Activated CD8-positive, alpha-beta memory T cell treated with anti-CD3 and anti-CD28 coated beads for 24 hours (primary cell): ENCODE results near the gene CCL19.
A peak's percentile ranks its signal among the peaks of the same experiment; 100 is the strongest.
"Not testable (repeated sequence)": the region's sequence is repeated elsewhere in the genome, so short reads cannot be mapped to it uniquely, and the experiment has no call there.

Source experiments
- DNase-seq: peaks from one replicate; pipeline ENCODE4 v3.0.0-alpha.2; 2020

Gene CCL19

DNA sequence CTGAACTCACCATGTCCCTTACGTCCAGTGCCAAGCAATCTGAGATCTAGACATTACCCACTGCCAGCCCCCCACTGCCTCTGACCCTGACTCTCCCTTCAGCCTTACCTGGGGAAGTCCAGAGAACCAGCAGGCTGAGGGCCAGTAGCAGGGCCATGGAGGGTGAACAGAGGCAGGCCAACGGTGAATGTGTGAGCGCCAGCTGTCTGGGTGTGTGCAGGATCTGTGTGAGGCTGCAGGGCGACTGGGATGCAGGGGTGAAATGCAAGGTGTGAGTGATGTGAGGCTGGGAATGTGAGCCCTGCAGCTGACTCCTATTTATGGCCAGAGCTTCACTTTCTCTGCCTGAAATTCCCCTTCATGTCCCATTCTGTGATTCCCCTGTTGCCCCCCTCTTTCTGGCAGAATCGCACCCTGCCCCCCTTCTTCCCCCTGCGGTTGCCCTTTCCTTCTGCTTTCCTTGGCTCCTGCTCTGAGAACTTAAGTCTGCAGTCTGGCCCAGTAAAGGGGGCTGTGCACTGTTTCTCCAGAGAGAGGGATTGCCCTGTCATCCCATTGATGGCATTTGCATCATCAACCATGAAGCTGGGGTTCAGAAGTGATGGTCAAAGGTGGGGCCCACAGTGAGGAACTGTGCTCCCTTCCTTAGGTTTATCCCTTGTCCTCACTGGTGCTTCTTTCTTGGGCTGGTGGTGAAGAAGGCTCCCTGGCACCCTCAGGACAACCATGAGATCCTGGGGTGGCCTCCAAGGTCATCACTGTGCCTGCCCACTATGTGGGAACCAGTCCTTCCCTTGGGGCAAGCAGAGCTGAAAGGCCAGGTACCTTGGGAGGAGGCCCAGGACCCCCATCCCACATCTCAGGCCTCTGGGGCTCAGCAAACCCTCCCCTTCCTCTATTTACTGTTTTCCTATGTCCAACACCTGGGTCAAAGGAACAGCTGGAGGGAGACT, at the start of gene CCL19:
CCL19 (minus strand) TSS at position 294 of the 953 bp plus-strand sequence; CDS start at position 157, 137 bp downstream.
- no peak for DNase-seq

DNA sequence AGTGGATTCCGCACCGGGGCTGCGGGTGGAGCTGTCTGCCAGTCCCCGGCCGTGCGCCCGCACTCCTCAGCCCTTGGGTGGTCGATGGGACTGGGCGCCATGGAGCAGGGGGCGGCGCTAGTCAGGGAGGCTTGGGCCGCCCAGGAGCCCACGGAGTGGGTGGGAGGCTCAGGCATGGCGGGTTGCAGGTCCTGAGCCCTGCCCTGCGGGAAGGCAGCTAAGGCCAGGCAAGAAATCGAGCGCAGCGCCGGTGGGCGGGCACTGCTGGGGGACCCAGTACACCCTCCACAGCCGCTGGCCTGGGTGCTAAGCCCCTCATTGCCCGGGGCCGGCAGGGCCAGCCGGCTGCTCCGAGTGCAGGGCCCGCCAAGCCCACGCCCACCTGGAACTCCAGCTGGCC, 49.1 kb upstream of the CCL19 start:
- not testable (repeated sequence) for DNase-seq

DNA sequence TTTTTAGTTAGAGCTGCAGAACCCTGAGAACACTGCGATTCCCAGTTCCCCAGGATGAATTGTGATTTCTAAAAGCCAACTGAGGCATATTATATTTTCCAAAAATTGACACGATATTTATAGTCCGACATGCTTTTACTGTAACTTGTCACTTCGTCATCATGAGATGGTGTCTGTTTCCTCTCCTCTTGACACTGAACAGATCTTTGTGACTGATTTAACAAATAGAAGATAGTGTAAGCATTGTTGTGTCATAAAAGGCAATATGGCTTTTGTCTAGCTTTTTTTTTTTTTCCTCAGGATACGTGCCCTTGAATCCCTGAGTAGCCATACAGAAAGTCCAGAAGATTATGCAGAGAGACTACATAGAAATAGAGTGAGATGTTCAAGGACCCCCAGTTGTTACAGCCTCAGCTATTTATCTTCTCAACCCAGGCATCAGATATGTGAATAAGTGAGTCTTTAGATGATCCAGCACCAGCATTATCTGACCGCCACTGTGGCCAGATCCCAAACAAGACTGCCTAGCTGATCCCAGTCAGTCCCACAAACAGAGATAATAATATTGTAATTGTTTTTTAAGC, 46.7 kb upstream of the CCL19 start:
- no peak for DNase-seq

DNA sequence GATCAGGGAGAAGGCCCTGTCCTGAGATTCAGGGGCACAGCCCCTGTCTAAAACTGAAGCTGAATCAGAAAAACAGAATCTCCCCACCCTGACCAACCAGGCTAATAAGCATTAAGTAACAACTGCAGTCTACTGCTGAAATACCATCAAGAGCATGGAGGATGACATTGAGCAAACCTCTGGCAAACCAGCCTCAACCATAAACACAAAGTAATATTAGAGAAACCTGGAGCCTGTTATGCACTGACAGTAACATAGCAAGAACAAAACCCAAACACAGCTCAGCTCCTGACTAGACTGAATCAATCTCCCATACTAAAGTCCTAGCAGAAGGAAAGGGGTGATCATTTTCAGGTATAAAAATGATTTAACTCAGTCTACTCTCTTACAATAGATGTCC, 43.6 kb upstream of the CCL19 start:
- DNase-seq: no peak

DNA sequence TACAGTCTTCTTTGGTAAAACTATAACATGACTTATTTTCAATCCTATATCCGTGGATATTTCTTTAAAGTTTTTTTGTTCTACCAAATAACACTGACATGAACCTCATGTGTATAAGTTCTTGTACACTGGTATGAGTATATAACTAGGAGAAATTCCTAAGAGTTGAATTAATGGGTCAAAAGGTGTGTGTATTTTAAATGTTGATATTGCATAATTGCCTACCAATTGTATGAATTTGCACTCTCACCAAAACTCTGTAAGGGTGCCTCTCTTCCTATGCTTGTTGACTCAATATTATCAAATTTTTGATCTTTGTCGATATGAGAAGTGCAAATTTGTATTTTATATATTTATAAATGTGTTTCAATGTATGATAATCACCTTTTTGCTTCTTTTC, 41.8 kb upstream of the CCL19 start:
- no peak for DNase-seq

DNA sequence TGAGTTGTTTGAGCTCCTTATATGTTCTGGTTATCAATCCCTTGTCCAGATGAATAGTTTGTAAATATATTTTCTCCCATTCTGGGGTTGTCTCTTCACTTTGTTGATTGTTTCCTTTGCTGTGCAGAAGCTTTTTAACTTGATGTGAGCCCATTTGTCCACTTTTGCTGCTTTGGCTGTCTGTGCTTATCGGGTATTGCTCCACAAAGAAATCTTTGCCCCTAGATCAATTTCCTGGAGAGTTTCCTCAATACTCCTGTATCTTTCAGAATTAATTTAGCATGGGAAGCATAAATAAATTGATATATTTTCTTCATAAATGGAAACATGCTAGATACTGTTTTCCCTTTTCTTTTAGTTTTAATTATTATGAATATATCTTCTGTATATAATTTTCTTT, 41.4 kb upstream of the CCL19 start:
- DNase-seq: no peak

DNA sequence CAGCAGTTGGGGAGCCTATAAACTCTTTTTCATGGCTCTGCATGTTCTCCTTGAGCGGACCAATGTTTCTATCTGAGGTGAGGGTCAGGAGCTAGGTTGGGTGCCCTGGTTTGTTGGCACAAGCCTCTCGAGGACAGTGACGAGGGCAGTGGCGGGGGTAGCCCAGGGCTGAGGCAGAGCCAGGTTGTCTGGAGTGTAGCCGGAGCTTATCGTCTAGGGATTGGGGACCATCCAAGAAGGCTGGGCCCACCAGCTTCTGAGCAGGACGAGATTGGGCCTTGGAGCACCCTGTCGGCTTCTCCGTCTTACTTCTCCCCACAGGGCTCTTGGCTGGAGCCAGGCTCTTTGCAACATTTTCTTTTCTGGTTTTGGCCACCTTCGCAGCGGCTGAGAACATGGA, 32.1 kb upstream of the CCL19 start:
- DNase-seq: no peak

DNA sequence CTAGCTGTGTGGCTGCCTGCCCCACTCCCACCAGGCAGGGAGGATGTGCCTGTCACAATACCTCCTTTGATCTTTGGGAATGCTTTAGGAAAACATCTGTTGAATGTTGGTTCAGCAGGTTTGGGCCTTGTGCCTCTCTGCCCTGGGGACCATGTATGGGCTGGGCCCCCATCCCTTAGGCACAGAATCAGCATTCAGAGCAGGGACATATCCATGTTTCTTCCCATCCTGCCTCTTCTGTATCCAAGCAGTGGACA, 28.6 kb upstream of the CCL19 start:
- not testable (repeated sequence) for DNase-seq

DNA sequence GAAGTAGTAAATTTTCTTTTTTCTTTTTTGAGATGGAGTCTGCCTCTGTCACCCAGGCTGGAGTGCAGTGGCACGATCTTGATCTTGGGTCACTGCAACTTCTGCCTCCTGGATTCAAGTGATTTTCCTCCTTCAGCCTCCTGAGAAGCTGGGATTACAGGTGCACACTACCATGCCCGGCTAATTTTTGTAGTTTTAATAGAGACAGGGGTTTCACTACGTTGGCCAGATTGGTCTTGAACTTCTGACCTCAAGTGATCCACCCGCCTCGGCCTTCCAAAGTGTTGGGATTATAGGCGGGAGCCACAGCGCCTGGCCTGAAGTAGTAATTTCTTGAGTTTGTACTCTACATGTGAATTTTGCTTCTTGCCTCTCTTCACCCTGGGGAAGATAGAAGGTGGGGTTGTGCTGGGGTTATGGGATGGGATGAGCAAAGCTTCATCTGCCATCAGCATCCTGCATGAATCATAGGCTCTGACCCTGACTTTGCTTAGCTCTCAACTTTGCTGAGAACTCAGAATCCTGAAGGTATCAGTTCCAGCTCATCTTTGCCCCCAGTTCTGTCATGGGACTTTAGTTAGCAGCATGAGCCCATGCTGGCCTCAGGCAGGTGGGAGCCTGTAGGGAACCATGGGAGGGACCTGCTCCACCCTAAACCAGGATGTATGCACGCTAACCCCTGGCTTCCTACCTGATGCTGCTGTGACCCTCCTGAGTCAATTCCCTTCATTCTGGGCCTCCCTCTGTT, 28.1 kb upstream of the CCL19 start:
- DNase-seq: no peak

DNA sequence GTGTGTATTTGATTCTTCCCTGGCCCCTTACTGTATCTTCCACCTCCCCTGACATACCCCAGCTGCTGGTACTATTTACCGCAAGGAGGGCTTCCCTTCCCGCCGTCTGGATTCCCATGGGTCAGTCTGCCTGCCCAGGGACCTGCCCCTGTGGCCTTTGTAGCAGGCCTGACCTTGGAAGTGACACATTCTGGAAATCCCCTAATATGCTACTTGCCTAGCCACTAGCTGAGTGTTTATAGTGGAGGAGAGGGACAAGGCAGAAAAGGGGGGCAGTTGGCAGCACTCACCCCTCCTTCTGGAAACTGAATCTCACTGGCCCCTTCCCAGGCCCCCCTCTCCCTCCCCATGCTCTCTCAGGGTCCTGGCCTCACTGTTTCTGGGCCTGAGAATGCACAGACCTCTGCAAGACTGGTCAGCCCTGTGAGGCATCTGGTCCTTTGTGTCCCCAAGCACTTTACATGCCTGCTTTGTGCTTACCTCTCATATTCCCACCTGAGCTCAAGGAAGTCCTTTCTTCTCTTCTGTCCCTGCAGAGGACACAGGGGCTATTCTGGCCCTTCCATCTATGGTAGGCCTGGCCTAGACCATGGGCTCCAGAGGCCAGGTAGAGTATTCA, 27.0 kb upstream of the CCL19 start:
- DNase-seq: no peak

DNA sequence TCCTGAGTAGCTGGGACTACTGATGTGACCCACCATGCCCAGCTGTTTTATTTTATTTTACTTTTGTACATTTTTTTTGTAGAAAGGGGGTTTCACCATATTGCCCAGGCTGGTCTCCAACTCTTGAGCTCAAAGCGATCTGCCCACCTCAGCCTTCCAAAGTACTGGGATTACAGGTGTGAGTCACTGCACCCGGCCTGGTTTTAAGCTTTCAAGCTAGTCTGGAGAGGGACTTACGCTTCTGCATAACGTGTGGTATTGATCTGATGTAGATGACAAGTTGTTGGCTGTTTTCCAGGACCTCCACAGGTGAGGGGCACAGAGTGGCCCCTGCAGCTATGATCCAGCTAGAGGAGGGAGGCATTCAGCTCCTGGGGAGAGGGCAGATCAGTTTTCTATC, 25.6 kb upstream of the CCL19 start:
- no peak for DNase-seq

DNA sequence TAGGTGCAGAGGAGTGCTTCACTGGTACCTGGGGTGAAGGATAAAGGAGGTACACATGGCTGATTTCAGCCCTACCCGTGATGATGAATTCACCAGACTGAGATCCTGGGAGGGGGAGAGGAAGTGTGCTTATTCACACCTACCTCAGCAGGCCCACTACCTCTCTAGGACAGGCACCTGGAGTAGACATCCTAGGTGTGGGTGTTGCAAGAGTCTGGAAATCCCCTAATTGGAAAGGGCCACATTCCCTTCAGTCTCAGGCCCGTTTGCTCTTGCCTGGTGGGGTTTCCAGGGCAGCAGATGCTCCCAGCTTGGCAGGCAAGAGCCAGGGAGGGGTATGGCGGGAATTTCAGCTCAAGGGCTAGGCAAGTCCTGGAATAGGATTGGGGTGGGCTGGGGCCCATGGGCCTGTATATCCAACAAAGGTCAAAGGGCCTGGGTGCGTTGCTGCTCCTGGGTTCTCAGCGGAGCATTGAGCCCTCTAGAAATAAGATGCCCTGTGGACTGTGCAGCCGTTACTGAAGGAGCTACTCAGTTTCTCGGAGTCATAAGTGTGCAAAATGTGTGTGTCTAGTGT, 24.7 kb upstream of the CCL19 start:
- no peak for DNase-seq

DNA sequence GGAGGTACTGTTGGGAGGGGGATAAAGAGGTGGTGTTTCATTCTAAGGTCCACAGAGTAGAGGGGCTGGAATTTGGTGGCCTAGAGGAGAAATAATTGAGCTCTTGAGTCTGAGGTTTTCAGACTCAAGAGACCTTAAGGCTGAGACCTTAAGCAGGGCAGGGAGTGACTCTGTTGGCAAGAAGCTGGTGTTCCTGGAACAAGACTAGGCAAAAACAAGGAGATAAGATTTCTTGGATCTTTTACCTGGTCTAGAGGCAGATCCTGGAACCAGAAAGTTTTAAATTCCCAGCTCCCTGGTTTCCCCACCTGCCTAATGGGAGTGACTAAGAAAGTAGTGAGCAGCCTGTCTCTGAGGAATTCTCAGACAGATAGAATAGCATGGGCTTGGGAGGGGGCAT, 22.9 kb upstream of the CCL19 start:
- DNase-seq: no peak

DNA sequence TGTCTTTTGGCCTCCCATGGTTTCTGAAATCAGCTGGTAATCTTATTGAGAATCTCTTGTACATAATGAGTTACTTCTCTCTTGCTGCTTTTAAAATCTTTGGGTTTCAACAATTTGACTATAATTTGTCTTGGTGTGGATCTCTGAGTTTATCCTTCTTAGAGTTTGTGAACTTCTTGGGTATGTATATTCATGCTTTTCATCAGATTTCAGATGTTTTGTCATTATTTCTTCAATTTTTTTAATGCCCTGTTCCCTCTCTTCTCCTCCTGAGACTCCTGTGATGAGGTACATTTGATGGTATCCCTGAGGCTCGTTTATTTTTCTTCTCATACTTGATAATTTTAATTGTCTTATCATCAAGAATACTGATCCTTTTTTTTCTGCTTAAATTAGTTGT, 21.1 kb upstream of the CCL19 start:
- no peak for DNase-seq

DNA sequence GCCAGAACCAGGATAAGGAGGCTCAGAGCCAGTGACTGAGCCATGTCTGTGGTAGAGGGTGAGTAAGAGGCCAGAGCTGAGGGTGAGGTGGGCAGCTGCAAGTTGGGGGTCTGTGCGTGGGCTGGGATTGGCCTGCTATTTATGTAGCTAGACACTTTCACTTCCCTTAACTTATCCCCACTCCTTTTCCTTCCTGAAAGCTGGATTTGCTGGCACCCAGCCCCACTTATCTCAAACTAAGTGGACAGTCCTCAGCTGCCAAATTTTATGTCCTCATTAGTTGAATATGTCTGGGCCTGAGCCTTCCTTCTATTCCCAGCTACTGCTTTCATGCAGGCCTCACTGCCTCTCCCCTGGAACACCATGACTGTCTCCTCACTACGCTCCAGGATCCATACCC, 18.9 kb upstream of the CCL19 start, which contains the start of gene CCL21:
CCL21 (minus strand) TSS at position 114 of the 400 bp plus-strand sequence; CDS start at position 44, 70 bp downstream.
- no peak for DNase-seq

DNA sequence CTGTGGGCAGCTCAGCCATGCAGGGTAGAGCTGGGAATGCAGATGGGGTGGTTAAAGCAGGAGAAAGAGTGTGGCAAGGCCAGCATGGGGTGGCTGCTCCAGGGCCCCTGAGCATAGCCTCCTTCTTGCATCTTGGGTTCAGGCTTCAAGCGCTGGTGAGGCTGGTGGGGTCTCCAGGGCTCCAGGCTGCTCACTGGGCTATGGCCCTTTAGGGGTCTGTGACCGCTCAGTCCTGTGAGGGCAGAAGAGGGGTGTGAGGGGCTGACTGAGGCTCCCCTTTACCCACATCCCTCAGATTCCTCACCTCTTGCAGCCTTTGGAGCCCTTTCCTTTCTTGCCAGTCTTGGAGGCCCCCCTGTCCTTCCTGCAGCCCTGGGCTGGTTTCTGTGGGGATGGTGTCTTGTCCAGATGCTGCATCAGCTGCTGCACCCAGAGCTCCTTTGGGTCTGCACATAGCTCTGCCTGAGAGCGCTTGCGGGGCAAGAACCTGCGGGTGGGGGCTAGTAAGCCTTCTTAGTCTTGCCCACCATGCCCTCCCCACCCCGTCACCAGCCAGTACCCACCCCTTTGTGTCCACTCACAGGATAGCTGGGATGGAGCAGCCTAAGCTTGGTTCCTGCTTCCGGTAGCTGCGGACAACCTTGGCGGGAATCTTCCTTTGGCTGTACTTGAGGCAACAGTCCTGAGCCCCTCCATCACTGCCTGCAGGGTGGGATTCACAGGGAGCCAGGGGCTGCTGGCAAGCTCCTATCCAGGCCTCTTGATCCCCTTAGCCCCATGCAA, 18.3 kb upstream of the CCL19 start:
- DNase-seq: no peak

DNA sequence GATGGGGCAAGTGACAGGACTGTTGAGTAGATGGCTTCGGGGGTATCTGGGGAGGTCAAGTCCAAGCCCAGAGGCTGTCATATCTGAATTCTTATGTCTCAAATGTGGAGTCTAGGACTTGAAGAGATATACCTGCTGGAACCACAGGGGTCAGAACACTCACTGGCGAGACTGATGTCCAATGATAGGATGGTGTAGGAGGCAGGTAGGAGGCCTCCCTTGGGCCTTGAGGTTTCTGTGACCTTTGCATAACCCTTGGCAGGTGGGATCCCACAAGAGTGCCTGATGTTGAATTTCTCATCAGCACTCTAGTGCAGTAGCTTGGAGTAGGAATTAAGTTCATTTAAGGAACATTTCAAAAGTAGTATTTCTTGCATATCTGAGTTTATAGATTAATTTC, 16.1 kb upstream of the CCL19 start:
- DNase-seq: no peak

DNA sequence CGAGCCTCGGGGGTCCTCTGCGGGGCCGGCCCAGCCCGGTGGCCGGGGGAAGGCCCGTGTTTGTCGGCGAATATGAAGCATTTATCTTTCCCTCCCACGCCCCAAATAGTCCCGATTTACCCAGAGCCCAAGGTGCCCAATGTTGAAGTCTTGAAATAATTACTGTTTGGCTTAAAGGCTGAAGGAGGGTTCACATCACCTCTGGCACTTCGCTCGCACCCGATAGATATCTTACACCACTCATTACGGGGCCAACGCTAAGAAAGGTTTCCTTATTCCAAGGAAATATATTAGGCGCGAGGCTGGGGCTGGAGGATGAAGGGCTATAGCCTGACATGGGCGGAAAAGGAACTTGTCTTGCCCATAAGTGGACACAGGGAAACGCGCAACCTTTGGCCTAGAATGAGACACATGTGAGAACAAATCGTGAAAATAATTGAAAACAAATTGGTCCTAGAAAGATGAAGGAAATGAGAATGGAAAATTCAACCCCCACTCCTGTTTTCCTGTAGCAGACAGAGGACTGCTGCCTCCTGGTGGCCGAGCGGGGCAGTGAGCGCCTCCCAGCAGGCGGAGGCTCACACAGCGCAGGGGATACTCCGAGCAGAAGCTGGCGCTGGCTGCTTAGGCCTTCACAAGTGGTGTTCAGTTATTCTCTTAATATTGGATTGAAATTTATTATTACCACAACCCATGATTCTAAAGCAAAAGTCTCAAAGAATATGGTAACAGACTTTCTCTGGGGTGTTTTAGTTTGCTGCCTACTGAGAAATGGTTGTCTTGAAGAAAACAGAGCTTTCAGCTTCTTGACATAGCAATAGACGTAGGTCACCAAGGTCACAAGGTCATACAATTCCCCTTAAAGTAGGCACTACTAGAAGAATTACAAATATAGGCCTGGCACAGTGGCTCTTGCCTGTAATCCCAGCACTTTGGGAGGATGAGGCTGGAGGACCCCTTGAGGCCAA, 11.0 kb upstream of the CCL19 start:
- DNase-seq: peak; percentile 93

DNA sequence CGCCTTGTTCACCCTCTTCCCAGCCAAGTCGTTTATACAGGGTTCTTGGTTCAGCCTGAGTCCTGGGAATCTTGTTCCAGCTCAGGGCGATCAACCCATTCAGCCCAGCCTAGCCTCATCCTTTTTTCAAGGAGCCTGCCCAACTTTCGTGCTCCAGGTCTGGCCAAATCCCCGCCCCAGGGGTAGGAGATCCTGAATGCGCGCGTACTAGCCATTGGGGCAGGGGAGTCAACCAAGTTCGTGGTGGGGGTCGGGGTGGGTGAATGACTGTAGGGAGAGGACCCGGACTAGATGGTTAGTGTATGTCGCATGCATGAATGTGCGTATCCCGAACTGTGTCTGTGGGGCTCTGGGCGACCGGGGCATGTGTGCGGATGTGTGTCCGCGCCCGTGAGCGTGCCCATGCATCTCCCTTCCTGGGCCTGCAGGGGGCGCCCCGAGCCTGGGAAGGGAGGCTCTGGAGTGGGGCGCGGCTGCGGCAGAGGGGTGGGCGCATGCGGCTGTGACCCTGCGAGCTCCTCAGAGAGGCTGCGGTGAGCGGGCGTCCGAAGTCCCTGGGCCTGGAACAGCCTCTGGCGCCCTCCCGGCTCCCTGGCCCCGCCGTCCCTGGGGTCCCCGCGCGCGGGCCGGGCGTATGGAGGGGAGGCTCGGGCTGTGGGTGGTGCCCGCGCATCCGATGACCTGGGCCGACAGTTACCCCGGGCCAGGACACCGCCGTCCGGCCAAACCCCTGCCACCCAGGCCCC, 10.1 kb upstream of the CCL19 start:
- peak; percentile 94 for DNase-seq

DNA sequence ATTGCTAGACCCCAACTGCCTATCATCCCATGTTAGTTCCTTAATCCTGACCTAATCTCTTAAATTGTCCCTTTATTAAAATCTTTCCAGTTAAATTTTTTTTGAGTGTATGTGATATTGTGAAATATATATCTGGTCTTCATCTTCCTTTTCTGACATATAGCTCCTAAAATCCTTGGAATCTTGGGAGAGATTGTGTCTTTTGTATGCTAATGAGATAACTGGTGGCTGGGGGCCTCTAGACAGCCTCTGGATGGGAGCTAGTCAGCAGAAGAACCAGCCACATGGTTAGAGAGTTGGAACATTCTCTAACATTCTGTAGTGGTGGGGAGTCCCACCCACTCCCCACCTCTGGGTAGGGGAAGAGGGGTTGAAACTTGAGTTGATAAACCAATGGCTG, 3.7 kb upstream of the CCL19 start:
- no peak for DNase-seq
